Vagina (tissue), 2 donors: ENCODE results near the gene INPP5A. TPM values are rescaled to one million over a fixed set of nuclear protein-coding genes. Genes with fewer than 3 reads are reported as not detected.

ENCODE experiments used
- DNase-seq, 2 donors: peaks; one replicate each; pipeline ENCODE4 v3.0.0-alpha.2; 2017; ENCODE audit errors: extremely low spot score in 2 of 2
- H3K27ac ChIP-seq: fragments of 200-600 bp; sonication (generic); one replicate; pipeline ENCODE4 v1.5.1; 2019
- H3K27me3 ChIP-seq: fragments of 200-600 bp; sonication (generic); one replicate; pipeline ENCODE4 v1.5.1; 2019
- H3K36me3 ChIP-seq, 2 donors: fragments of 200-600 bp; sonication (generic); one replicate each; pipeline ENCODE4 v1.5.1; 2017 to 2019
- H3K4me1 ChIP-seq: fragments of 200-600 bp; sonication (generic); one replicate; pipeline ENCODE4 v1.5.1; 2019
- H3K4me3 ChIP-seq, 2 donors: fragments of 200-600 bp; sonication (generic); 1 replicate in 1 of 2; 2 replicates in 1 of 2; pipeline ENCODE4 v1.5.1; 2016 to 2019
- H3K9me3 ChIP-seq: fragments of 200-600 bp; sonication (generic); one replicate; pipeline ENCODE4 v1.5.1; 2019
- POLR2A ChIP-seq, 2 donors: fragments of 450-650 bp; IDR thresholded peaks; one replicate each; pipeline ENCODE4 v1.6.1; 2017; ENCODE audit warnings: antibody characterized with exemption in 2 of 2, mild to moderate bottlenecking in 2 of 2, moderate library complexity in 2 of 2
- POLR2AphosphoS5 ChIP-seq, 2 donors: sonication (generic); formaldehyde crosslinking; IDR thresholded peaks; one replicate each; pipeline ENCODE4 v1.9.0; 2017; ENCODE audit warnings: antibody characterized with exemption in 2 of 2, mild to moderate bottlenecking in 2 of 2, low read depth in 1 of 2; ENCODE audit not compliant: insufficient read depth in 1 of 2
- intact Hi-C: fragments of 100-400 bp; cut with DNase I; formaldehyde crosslinking; loops from one replicate; pipeline ENCODE4 v1.15.1; 2023
- total RNA-seq: library from RNA; depleted of rRNA; stranded (reverse); fragments of >200 nt; gene quantifications from one replicate; pipeline ENCODE4 v1.2.3, GENCODE V29; 2016
- TF ChIP-seq, protein P1 (sequence below), 3 experiments: fragments of 450-650 bp in 2 of 3; fragments of 200-600 bp in 1 of 3; sonication (generic) in 1 of 3; IDR thresholded peaks; one replicate each; pipeline ENCODE4 v1.5.1; 2017 to 2019; ENCODE audit warnings: antibody characterized with exemption in 3 of 3, mild to moderate bottlenecking in 2 of 3, moderate library complexity in 2 of 3

Gene INPP5A
- total RNA-seq, 1 donor from 2014 or later, result 24.3 TPM

DNA sequence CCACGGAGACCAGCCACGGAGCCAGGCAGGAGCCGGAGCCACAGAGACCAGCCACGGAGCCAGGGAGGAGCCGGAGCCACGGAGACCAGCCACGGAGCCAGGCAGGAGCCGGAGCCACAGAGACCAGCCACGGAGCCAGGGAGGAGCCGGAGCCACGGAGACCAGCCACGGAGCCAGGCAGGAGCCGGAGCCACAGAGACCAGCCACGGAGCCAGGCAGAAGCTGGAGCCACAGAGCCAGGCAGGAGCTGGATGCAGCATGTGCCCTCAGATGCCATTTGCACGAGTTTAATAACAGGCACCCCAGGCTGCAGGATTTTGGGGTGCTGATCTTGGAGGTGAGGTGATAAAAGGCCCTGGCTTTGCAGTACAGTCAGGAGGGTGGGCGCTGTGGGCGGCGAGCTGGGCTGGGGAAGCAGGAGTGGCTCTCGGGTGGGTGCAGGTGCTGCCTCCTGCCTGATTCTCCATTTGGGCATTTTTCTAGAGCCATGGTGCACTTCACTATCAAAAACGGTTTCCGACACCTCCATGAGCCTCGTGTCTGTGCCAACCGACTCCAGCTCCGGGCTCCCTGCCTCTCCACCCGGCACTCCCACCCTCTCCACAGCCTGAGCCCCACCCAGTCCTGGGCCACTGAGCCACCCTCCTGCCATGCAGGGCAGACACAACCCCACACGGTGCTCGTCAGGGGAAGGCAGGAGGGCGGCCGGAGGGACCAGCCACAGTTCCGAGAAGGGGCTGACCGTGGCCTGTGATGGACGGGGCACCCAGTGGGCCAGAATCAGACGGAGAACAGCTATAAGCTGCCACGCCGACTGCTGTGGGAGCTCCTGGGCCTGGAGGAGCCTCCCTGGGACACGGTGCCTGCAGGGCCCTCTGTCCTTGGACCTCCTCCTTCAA, 289.2 kb downstream of the INPP5A start:
- Histone ChIP-seq H3K27ac (no peak overlapping the region), H3K4me3 (no peak overlapping the region), H3K9me3 (no peaks in the 10 kb centered on the region), H3K27me3 (no peaks in the 10 kb centered on the region), H3K36me3 (no peaks in the 10 kb centered on the region), H3K4me1 (no peaks in the 10 kb centered on the region)
- DNase-seq, result no peak
- intact Hi-C loops, result no loop called here
- TF ChIP-seq, protein P1, sequence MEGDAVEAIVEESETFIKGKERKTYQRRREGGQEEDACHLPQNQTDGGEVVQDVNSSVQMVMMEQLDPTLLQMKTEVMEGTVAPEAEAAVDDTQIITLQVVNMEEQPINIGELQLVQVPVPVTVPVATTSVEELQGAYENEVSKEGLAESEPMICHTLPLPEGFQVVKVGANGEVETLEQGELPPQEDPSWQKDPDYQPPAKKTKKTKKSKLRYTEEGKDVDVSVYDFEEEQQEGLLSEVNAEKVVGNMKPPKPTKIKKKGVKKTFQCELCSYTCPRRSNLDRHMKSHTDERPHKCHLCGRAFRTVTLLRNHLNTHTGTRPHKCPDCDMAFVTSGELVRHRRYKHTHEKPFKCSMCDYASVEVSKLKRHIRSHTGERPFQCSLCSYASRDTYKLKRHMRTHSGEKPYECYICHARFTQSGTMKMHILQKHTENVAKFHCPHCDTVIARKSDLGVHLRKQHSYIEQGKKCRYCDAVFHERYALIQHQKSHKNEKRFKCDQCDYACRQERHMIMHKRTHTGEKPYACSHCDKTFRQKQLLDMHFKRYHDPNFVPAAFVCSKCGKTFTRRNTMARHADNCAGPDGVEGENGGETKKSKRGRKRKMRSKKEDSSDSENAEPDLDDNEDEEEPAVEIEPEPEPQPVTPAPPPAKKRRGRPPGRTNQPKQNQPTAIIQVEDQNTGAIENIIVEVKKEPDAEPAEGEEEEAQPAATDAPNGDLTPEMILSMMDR (IDR thresholded peaks at IDR 0.05), result no peak

- intact Hi-C loops, result no loop called here
- H3K27ac ChIP-seq, result no peak overlapping the region
- no peaks in the 10 kb centered on the region for H3K4me1 ChIP-seq
- H3K36me3 ChIP-seq, result no peaks in the 10 kb centered on the region
- no peak for DNase-seq
- TF ChIP-seq, protein P1 (IDR thresholded peaks at IDR 0.05), result no peak
- TF ChIP-seq POLR2A (IDR thresholded peaks at IDR 0.05), result no peak
- no peak for TF ChIP-seq POLR2AphosphoS5 (IDR thresholded peaks at IDR 0.05; ENCODE audit: insufficient read depth in 1 of 2, low read depth in 1 of 2)
- H3K27me3 ChIP-seq, result no peaks in the 10 kb centered on the region
- H3K9me3 ChIP-seq, result no peaks in the 10 kb centered on the region
- H3K4me3 ChIP-seq, result no peak overlapping the region
Observed at GRCh38 chr10:132827423-132827789, 289.8 kb downstream of the INPP5A start.

DNA sequence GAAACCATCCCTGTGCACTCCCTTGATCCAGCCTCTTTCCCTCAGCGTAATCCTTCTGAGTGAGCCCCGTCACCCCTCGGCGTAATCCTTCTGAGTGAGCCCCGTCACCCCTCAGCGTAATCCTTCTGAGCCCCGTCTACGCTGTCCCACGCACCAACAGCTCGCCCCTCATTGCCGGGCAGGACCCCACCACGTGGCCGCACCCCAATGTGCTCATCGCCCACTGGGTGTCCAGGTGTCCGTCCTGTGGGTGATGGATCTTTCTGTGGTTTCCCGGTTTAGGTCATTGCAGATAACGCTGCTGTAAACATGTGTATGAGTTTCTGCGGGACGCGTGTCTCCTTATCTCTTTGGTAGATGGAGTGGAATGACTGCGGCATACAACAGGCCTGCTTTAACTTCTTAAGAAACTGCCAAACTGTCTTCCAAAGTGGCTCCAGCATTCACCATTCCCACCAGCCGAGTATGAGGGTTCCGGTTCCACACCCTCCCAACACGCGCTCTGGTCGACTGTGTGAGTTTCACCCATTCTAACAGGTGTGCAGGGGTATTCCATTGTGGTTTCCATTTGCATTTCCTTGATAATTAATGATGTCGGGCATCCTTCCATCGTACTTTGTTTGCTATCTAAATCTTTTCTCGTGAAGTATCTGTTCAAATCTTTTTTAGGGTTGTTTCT, 290.4 kb downstream of the INPP5A start:
- no peak for DNase-seq
- TF ChIP-seq POLR2A (IDR thresholded peaks at IDR 0.05) (no peak), POLR2AphosphoS5 (IDR thresholded peaks at IDR 0.05; ENCODE audit: insufficient read depth in 1 of 2, low read depth in 1 of 2) (no peak)
- TF ChIP-seq, protein P1 (IDR thresholded peaks at IDR 0.05), result no peak
- Histone ChIP-seq H3K36me3 (no peaks in the 10 kb centered on the region), H3K27me3 (no peaks in the 10 kb centered on the region), H3K4me1 (no peaks in the 10 kb centered on the region), H3K27ac (no peak overlapping the region), H3K4me3 (no peak overlapping the region), H3K9me3 (no peaks in the 10 kb centered on the region)
- intact Hi-C loops, result no loop called here

DNA sequence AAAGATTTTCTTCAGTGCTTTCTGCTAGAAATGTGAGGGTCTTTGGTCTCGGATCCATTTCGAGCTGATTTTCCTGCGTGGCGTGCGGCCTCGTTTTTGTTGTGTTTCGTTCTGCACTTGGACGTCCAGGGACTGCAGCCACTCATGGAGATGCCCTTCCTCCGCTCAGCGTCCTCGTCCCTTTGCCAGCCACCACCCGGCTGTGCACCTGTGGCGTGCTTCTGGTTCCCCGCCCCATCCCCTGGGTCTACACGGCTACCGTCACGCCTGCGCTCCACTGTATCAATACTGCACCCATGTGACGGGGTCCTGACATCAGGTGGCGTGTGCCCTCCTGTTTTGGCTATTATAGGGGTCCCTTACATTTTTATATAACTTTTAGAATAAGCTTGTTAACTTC, 291.1 kb downstream of the INPP5A start:
- Histone ChIP-seq H3K9me3 (no peaks in the 10 kb centered on the region), H3K27me3 (no peaks in the 10 kb centered on the region), H3K4me3 (no peak overlapping the region), H3K36me3 (no peaks in the 10 kb centered on the region), H3K4me1 (no peaks in the 10 kb centered on the region), H3K27ac (no peak overlapping the region)
- TF ChIP-seq POLR2AphosphoS5 (IDR thresholded peaks at IDR 0.05; ENCODE audit: insufficient read depth in 1 of 2, low read depth in 1 of 2) (no peak), POLR2A (IDR thresholded peaks at IDR 0.05) (no peak)
- TF ChIP-seq, protein P1 (IDR thresholded peaks at IDR 0.05), result no peak
- intact Hi-C loops, result no loop called here
- DNase-seq, result no peak

DNA sequence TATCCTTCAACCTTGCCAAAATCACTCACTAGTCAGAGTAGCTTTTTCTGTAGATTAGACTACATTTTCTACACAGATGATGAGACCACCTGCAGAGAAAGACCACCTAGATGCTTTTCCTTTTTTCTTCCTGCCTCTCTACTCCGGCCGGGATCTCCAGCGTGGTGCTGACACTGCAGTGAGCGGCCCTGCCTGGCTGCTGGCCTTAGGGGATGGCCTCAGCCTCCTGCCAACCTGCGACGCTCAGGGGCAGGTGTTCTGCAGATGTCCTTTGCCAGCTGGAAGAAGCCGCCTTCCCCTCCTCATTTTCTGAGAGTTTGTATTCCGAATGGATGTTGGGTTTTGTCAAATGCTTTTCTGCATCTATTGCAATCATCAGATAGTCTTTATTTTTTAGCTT, 291.8 kb downstream of the INPP5A start:
- H3K4me1 ChIP-seq, result no peaks in the 10 kb centered on the region

More for the DNA sequence above, 291.8 kb downstream of the INPP5A start:
- no peak for DNase-seq
- no peaks in the 10 kb centered on the region for H3K36me3 ChIP-seq
- no peak overlapping the region for H3K4me3 ChIP-seq
- H3K27ac ChIP-seq, result no peak overlapping the region
- no peak for TF ChIP-seq POLR2A (IDR thresholded peaks at IDR 0.05)
- TF ChIP-seq, protein P1 (IDR thresholded peaks at IDR 0.05), result no peak
- TF ChIP-seq POLR2AphosphoS5 (IDR thresholded peaks at IDR 0.05; ENCODE audit: insufficient read depth in 1 of 2, low read depth in 1 of 2), result no peak
- no peaks in the 10 kb centered on the region for H3K27me3 ChIP-seq
- intact Hi-C loops, result no loop called here
- H3K9me3 ChIP-seq, result no peaks in the 10 kb centered on the region
